B cell (primary cell): ENCODE data around the gene ABLIM3. TPM values are rescaled to one million over a fixed set of nuclear protein-coding genes. Genes with fewer than 3 reads are reported as not detected.

Experiments used
- ATAC-seq: fragments of 200-7000 bp; cut with Tn5 transposase; one replicate; pipeline ENCODE4 v1.10.0; 2021; ENCODE audit warnings: low read depth, mild to moderate bottlenecking, moderate number of reproducible peaks, moderate library complexity
- CTCF ChIA-PET: fragments of 350-600 bp; sonication (Branson Sonifier 250); formaldehyde crosslinking; loops from one replicate; lab custom pipeline; 2021; ENCODE audit warnings: antibody characterized with exemption, inconsistent platforms; lab: Charles Lee
- POLR2A ChIA-PET: fragments of 350-600 bp; sonication (Branson Sonifier 250); formaldehyde crosslinking; loops from one replicate; lab custom pipeline; 2021; ENCODE audit warnings: antibody characterized with exemption; lab: Charles Lee
- DNase-seq: peaks from one replicate; pipeline ENCODE4 v3.0.0; 2013
- H2AFZ ChIP-seq: 2 replicates; pipeline ENCODE4 v1.6.1; 2012; ENCODE audit warnings: mild to moderate bottlenecking, low read depth, low read length; ENCODE audit not compliant: insufficient read depth, poor library complexity, severe bottlenecking
- H3K27ac ChIP-seq, 2 donors: 1 replicate in 1 of 2; 2 replicates in 1 of 2; pipeline ENCODE4 v1.5.1; 2012 to 2013; ENCODE audit warnings: low read length in 2 of 2, mild to moderate bottlenecking in 2 of 2, moderate library complexity in 1 of 2
- H3K27me3 ChIP-seq, 4 experiments: fragments of 200-600 bp in 1 of 4; sonication (generic) in 1 of 4; replicated peaks in 1 of 4; 1 replicate in 2 of 4; 2 replicates in 2 of 4; pipeline versions ENCODE4 v1.6.1 to v1.7.0; 2013 to 2016; ENCODE audit warnings: low read length in 3 of 4, mild to moderate bottlenecking in 2 of 4, mixed read lengths in 1 of 4, moderate library complexity in 1 of 4; ENCODE audit not compliant: insufficient read depth in 4 of 4, control insufficient read depth in 3 of 4; ENCODE audit errors: control extremely low read depth in 1 of 4
- H3K36me3 ChIP-seq, 2 experiments: replicated peaks in 1 of 2; 1 replicate in 1 of 2; 2 replicates in 1 of 2; pipeline versions ENCODE4 v1.6.1 to v1.7.1; 2013; ENCODE audit warnings: low read length in 1 of 2; ENCODE audit not compliant: insufficient read depth in 2 of 2, control insufficient read depth in 1 of 2; ENCODE audit errors: control extremely low read depth in 1 of 2, extremely low read depth in 1 of 2
- H3K4me1 ChIP-seq, 2 donors: fragments of 200-600 bp in 1 of 2; sonication (generic) in 1 of 2; 1 replicate in 1 of 2; 2 replicates in 1 of 2; pipeline versions ENCODE4 v1.5.1 to v1.6.1; 2013 to 2017; ENCODE audit warnings: low read length in 2 of 2; ENCODE audit not compliant: control insufficient read depth in 2 of 2, insufficient read depth in 2 of 2
- H3K4me2 ChIP-seq: replicated peaks from 2 replicates; pipeline ENCODE3; 2012; ENCODE audit warnings: mild to moderate bottlenecking, low read depth, low read length; ENCODE audit not compliant: poor library complexity, severe bottlenecking
- H3K4me3 ChIP-seq, 5 experiments: fragments of 200-600 bp in 1 of 5; sonication (generic) in 1 of 5; 1 replicate in 3 of 5; 2 replicates in 2 of 5; pipeline versions ENCODE4 v1.5.1 to v1.7.0; 2011 to 2016; ENCODE audit warnings: low read length in 4 of 5, mild to moderate bottlenecking in 4 of 5, low read depth in 2 of 5, control low read depth in 1 of 5, moderate library complexity in 1 of 5; ENCODE audit not compliant: insufficient read depth in 1 of 5; ENCODE audit errors: control extremely low read depth in 1 of 5, extremely low read depth in 1 of 5
- H3K79me2 ChIP-seq: fragments of 200-600 bp; sonication (generic); one replicate; pipeline ENCODE4 v1.6.0; 2016; ENCODE audit warnings: low read length; ENCODE audit not compliant: control insufficient read depth, insufficient read depth
- H3K9ac ChIP-seq: fragments of 200-600 bp; sonication (generic); 2 replicates; pipeline ENCODE4 v1.6.1; 2017; ENCODE audit warnings: mild to moderate bottlenecking, low read length, moderate library complexity
- H3K9me3 ChIP-seq, 3 donors: one replicate each; pipeline versions ENCODE4 v1.6.1 to v1.7.1; 2013; ENCODE audit warnings: low read length in 2 of 3; ENCODE audit not compliant: control insufficient read depth in 2 of 3, insufficient read depth in 1 of 3; ENCODE audit errors: control extremely low read depth in 1 of 3
- H4K20me1 ChIP-seq: 2 replicates; pipeline ENCODE4 v1.6.0; 2012; ENCODE audit warnings: mild to moderate bottlenecking, low read length; ENCODE audit not compliant: insufficient read depth, control insufficient read depth, poor library complexity, severe bottlenecking
- H3K27ac Mint-ChIP-seq: one replicate; pipeline ENCODE4 v1.8.0; 2021; ENCODE audit warnings: mixed read lengths
- H3K27me3 Mint-ChIP-seq: one replicate; pipeline ENCODE4 v1.8.0; 2021; ENCODE audit warnings: mixed read lengths
- H3K4me1 Mint-ChIP-seq: one replicate; pipeline ENCODE4 v1.8.0; 2021; ENCODE audit warnings: mixed read lengths
- H3K4me3 Mint-ChIP-seq: one replicate; pipeline ENCODE4 v1.8.0; 2021; ENCODE audit warnings: mixed read lengths
- H3K9me3 Mint-ChIP-seq: one replicate; pipeline ENCODE4 v1.8.0; 2022; ENCODE audit warnings: mixed read lengths; ENCODE audit not compliant: insufficient read depth
- EZH2 ChIP-seq: IDR thresholded peaks from 2 replicates; pipeline ENCODE4 v1.6.1; 2012; ENCODE audit warnings: borderline replicate concordance, low read depth, mild to moderate bottlenecking, moderate library complexity, low read length; ENCODE audit not compliant: insufficient read depth, poor library complexity, severe bottlenecking
- WGBS: methylation state at CpG from one replicate; pipeline ENCODE4 v1.1.5; 2013; ENCODE audit warnings: missing lambda C conversion rate; ENCODE audit not compliant: insufficient coverage; 5-methylcytosine and 5-hydroxymethylcytosine counted together
- intact Hi-C: fragments of 100-400 bp; cut with micrococcal nuclease; formaldehyde crosslinking; loops from one replicate; pipeline ENCODE4 v1.10.0; 2022
- polyA plus RNA-seq: library from polyadenylated mRNA; depleted of rRNA; stranded (reverse); fragments of >200 nt; gene quantifications from 2 replicates; pipeline ENCODE4 v1.2.3, GENCODE V29; 2012
- total RNA-seq, 2 donors: library from RNA; stranded (reverse); fragments of 120-200 nt in 1 of 2; gene quantifications; 1 replicate in 1 of 2; 2 replicates in 1 of 2; pipeline versions ENCODE4 v1.2.3 to v1.2.4, GENCODE V29; 2013 to 2022
- TF ChIP-seq, protein P1 (sequence below): fragments of 200-600 bp; IDR thresholded peaks from one replicate; pipeline ENCODE4 v1.8.0; 2022; ENCODE audit warnings: antibody characterized with exemption, mild to moderate bottlenecking

The ABLIM3 gene
- total and polyA plus RNA-seq, 2 donors (not counting 1 experiment from before 2014, with no cell fraction given) = not detected

DNA sequence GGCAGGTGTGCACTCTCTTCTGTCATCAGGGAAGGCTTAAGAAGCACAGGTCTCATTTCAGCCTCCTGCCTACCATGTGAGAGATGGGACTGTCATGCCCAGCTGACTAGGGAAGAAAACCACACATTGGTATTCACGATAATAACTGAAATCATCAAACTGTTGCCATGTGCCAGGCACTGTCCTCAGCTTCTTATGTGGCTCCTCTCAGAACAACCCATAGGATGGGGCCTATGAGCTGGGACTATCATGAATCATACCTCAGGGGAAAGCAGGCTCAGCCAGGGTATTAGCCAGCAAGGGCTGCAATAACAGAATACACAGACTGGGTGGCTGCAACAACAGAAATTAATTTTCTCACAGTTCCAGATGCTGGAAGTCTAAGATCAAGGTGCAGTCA lies 133.6 kb downstream of the ABLIM3 start:
- no peak overlapping the region for H3K27ac ChIP-seq
- ChIA-PET POLR2A (no interaction called here), CTCF (interaction anchor here (0.7 kb wide), 1 partner anchor 20 kb away, joined by 3 read pairs; no protein-coding TSS in a partner anchor)
- H4K20me1 ChIP-seq = no peaks in the 10 kb centered on the region
- H3K9ac ChIP-seq = no peak overlapping the region
- H3K9me3 ChIP-seq = peaks cover 0 to 21% (median 0%) of the 10 kb centered on the region in 3 donors
- no peak overlapping the region for H3K4me2 ChIP-seq
- TF ChIP-seq EZH2 = no peak
- TF ChIP-seq, protein P1, sequence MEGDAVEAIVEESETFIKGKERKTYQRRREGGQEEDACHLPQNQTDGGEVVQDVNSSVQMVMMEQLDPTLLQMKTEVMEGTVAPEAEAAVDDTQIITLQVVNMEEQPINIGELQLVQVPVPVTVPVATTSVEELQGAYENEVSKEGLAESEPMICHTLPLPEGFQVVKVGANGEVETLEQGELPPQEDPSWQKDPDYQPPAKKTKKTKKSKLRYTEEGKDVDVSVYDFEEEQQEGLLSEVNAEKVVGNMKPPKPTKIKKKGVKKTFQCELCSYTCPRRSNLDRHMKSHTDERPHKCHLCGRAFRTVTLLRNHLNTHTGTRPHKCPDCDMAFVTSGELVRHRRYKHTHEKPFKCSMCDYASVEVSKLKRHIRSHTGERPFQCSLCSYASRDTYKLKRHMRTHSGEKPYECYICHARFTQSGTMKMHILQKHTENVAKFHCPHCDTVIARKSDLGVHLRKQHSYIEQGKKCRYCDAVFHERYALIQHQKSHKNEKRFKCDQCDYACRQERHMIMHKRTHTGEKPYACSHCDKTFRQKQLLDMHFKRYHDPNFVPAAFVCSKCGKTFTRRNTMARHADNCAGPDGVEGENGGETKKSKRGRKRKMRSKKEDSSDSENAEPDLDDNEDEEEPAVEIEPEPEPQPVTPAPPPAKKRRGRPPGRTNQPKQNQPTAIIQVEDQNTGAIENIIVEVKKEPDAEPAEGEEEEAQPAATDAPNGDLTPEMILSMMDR = no peak
- DNase-seq = no peak
- intact Hi-C loops = no loop called here
- no peak overlapping the region for H2AFZ ChIP-seq
- Mint-ChIP-seq H3K27ac (no peak overlapping the region), H3K4me3 (no peak overlapping the region), H3K9me3 (no peaks in the 10 kb centered on the region), H3K27me3 (peaks cover 71% of the 10 kb centered on the region), H3K4me1 (peaks cover 9% of the 10 kb centered on the region)
- H3K79me2 ChIP-seq = no peaks in the 10 kb centered on the region
- 88% methylated on average over 1 of the region's 1 CpG for WGBS
- H3K36me3 ChIP-seq = no peaks in the 10 kb centered on the region
- no peak overlapping the region for H3K4me3 ChIP-seq
- no peak for ATAC-seq
- H3K4me1 ChIP-seq = peaks cover 10 to 12% of the 10 kb centered on the region in 2 donors
- peaks cover 0 to 28% (median 17%) of the 10 kb centered on the region in 4 experiments for H3K27me3 ChIP-seq

DNA sequence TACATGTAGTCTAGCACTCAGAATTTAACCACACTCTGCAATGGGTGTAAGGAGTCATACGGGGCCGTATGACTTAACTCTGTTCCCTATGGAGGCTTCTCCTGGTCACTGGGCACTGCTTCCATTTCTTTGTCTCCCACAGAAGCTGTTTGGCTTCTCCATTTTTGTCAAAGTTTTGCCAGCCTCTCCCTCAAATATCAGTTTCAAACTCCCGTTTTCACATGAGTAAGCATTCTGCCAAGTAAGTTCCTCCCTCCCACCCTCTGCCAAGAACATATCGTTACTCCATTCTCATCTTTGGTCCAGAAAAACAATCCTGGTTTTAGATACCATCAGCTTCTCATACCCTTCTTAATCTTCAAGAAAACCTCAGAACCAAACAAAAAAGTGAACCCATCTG lies 136.5 kb downstream of the ABLIM3 start:
- H3K27me3 Mint-ChIP-seq = peaks cover 64% of the 10 kb centered on the region
- no peak overlapping the region for H3K27ac ChIP-seq

More for the DNA sequence above, 136.5 kb downstream of the ABLIM3 start:
- Histone ChIP-seq H3K9me3 (peaks cover 0 to 5% (median 0%) of the 10 kb centered on the region in 3 donors), H3K27me3 (peaks cover 0 to 11% (median 6%) of the 10 kb centered on the region in 4 experiments), H3K4me1 (no peaks in the 10 kb centered on the region), H3K36me3 (no peaks in the 10 kb centered on the region), H3K4me3 (no peak overlapping the region), H3K9ac (no peak overlapping the region), H4K20me1 (no peaks in the 10 kb centered on the region), H2AFZ (no peak overlapping the region), H3K4me2 (no peak overlapping the region), H3K79me2 (no peaks in the 10 kb centered on the region)
- POLR2A ChIA-PET = no interaction called here
- TF ChIP-seq, protein P1 = no peak
- no peak for TF ChIP-seq EZH2
- Mint-ChIP-seq H3K4me3 (no peak overlapping the region), H3K4me1 (no peaks in the 10 kb centered on the region), H3K27ac (no peak overlapping the region), H3K9me3 (no peaks in the 10 kb centered on the region)
- ATAC-seq = no peak
- CTCF ChIA-PET = interaction anchor here (2.2 kb wide), 1 partner anchor 8 kb away, joined by 10 read pairs; no protein-coding TSS in a partner anchor
- WGBS = 59% methylated on average over 4 of the region's 4 CpGs
- intact Hi-C loops = no loop called here
- no peak for DNase-seq
